ENCODE results near the gene FZR1.

DNA sequence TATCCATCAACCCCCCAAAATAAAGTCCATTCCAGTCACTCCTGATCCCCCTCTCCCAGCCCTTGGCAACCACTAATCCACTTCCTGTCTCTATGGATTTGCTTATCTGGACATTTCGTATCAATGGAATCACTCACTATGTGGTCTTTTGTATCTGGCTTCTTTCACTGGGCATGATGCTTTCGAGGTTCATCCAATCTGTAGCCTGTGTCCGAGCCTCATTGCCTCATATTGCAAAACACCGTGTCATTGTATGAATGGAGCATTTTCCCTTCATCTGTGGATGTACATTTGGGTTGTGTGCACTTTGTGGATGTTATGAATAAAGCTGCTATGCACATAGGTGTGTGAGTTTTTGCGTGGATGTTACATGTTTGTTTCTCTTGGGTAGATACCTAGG lies 1.4 kb upstream of the FZR1 start:
- TF ChIP-seq, protein P1, sequence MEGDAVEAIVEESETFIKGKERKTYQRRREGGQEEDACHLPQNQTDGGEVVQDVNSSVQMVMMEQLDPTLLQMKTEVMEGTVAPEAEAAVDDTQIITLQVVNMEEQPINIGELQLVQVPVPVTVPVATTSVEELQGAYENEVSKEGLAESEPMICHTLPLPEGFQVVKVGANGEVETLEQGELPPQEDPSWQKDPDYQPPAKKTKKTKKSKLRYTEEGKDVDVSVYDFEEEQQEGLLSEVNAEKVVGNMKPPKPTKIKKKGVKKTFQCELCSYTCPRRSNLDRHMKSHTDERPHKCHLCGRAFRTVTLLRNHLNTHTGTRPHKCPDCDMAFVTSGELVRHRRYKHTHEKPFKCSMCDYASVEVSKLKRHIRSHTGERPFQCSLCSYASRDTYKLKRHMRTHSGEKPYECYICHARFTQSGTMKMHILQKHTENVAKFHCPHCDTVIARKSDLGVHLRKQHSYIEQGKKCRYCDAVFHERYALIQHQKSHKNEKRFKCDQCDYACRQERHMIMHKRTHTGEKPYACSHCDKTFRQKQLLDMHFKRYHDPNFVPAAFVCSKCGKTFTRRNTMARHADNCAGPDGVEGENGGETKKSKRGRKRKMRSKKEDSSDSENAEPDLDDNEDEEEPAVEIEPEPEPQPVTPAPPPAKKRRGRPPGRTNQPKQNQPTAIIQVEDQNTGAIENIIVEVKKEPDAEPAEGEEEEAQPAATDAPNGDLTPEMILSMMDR (IDR thresholded peaks at IDR 0.05): no peak
- no peak for TF ChIP-seq ZFX (IDR thresholded peaks at IDR 0.05; ENCODE audit: borderline replicate concordance)
